NCI-H774 (cell line): ENCODE measurements around the gene RAD51B.

Source experiments
- DNase-seq: peaks from one replicate; lab custom pipeline; 2025; lab: John Stamatoyannopoulos, UW

Gene RAD51B

DNA sequence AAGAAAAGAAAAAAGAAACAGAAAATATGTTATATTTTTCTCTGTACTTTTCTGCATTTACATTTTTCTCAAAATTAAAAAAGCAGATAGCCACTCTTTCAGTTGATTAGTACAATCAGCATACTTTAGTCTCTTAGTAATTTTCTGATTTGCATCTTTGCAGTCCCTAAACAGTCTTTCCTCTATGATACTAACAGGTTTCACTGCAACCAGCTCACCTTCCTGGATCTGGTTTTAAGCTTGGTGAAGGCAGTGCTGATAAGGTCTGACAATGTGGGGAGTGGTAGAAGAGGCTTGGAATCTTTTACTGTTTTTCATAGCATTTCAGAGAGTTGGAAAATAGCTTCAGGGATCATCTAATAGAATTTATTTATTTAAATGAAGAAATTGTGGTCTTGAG lies 515.7 kb downstream of the RAD51B start:
- DNase-seq: no peak

DNA sequence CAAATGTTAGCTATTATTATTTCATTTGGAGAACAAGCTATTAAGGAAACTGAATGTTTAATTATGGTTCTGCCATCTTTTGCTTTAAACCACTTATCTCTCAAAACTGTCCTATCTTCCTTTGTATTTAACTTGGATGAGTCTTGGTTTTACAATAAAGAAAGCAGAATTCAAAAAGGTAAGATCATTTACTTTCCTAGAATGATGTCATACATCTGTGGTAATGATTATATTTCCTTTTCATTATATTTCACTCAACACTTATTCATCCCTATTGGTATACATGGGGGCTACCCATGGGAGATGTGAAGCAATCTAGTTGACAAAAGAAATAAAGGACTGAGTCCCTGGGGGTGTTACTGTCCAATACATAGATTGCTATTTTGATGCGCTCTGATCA lies 516.6 kb downstream of the RAD51B start:
- no peak for DNase-seq

- no peak for DNase-seq
Observed at GRCh38 chr14:68337279-68337678, 517.7 kb downstream of the RAD51B start.

GRCh38 chr14:68340262-68340661 lies 520.7 kb downstream of the RAD51B start:
- no peak for DNase-seq

DNA sequence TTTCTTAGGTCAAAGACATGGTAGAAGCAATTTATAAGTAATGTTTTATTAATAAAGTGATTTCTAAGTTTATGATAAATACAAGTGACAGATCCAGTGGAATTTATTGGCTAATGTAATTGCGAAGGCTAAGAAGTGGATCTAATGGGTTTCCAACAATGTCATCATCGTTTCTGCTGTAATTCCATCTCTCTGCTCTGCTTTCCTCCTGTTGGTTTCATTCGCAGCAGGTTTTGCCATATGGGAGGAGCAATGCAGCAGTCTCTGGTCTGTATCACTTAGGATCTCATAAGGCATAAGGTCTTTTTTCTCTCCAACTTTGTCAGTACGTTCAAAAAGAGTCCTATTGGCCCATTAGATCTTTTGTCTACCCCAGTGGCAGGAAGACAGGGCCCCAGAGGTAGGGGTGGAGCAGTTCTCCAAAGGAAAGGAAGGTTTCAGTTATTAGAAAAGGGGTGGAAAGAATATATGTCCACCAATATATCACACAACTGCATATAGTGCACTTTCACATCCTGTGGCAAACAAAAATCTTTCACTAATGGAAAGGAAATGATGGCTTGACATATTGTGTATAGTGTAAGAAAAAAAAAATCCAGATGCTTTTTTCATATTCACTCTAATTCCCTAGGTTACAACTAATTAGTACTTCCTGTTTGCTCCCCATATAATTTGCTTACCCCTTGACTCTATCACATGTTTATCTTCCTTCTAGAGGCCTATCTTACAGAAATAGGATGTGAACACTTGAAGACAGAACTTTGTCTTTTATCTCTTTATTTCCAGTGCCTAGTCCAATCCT lies 522.0 kb downstream of the RAD51B start:
- DNase-seq: no peak

- DNase-seq: no peak
Observed at GRCh38 chr14:68342216-68342763, 522.7 kb downstream of the RAD51B start.

GRCh38 chr14:68343534-68344118 lies 524.0 kb downstream of the RAD51B start:
- DNase-seq: no peak

GRCh38 chr14:68345738-68346137 lies 526.2 kb downstream of the RAD51B start:
- no peak for DNase-seq

DNA sequence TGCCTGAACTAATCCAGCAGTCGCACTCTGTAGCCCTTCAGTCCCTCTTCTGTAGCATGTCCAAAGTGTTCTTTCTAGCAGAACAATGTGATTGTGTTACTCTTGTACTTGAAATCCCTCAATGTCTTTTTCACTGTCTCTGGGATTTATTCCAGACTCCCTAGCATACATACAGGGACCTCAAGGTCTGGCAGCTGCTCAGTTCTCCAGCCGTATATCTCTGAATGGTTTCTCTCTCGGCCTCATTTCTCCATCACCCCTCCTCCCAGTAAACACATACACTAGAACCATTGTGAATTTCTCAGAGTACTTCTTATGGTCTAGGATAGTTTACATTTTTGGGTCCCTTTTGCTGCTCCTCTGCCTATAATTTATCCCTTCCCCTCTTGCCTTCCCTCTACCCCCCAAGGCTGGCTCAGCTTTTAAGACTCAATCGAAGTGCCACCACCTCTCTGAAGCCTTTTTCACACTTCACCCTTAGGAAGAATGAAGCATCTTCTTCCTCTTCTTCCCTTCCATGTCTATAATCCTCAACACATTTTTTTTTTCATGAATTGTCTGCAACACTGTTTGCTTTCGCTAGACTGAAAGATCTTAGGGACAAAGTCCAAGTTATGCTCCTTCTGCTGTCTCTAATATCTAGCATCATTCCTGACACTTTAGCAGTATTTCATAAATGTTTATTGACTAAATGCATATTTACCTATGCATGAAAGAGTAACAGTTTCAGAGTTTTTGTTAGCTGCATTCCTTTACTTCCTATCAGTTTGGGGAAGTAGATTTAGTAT lies 527.2 kb downstream of the RAD51B start:
- no peak for DNase-seq

- DNase-seq: no peak
Observed at GRCh38 chr14:68349900-68350629, 530.5 kb downstream of the RAD51B start.

- DNase-seq: no peak
Observed at GRCh38 chr14:68355415-68355814, 535.8 kb downstream of the RAD51B start.

DNA sequence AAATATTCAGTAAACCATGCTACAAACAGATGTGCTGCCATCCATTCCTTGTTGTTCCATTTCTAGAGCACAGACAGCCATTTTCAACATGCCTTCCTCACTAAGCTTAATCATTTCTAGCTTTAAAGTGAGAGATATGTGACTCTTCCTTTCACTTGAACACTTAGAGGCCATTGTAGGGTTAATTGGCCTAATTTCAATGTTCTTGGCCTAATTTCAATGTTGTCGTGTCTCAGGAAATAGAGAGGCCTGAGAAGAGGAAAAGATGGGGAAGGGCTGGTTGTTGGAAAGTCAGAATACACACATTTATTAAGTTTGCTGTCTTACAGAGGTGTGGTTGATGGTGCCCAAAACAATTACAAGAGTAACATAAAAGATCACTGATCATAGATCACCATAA lies 538.2 kb downstream of the RAD51B start:
- no peak for DNase-seq

GRCh38 chr14:68358500-68358899 lies 538.9 kb downstream of the RAD51B start:
- DNase-seq: no peak

- DNase-seq: no peak
Observed at GRCh38 chr14:68359022-68359836, 539.6 kb downstream of the RAD51B start.

DNA sequence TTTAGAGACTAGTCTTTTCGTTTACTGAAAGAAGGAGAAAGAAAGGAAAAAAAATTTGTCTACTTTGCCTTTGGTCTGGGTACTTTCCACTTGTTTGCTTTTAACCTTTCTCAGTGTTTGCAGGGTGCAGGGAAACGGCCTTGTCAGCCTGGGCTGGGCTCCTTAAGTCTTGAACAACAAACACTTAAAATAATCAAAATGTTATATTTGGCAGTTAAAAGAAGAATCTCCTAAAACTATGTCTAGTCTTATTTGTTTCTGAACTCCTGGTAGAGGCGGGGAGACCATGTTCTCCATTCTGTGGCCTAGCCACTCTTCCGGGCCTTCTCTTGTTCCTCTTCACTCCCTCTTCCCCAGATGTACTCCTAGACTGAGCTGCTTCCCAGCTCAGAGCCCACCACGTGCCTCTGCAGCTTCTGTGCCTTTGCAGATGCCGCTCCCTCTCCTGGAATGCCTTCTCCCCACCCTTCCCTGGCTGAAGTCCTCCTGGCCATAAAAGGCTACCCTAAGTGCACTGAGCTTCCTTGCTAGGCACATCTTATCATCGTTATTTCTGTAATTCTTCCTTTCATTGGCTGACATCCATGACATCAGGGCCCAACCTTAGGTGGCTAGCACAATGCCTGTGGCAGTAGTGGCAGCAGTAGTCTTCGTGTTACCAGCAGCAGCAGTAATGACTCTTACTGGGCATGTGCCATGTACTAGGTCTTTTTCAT lies 540.4 kb downstream of the RAD51B start:
- no peak for DNase-seq

- DNase-seq: no peak
Observed at GRCh38 chr14:68361231-68361630, 541.7 kb downstream of the RAD51B start.

- DNase-seq: no peak
Observed at GRCh38 chr14:68362846-68363245, 543.3 kb downstream of the RAD51B start.

DNA sequence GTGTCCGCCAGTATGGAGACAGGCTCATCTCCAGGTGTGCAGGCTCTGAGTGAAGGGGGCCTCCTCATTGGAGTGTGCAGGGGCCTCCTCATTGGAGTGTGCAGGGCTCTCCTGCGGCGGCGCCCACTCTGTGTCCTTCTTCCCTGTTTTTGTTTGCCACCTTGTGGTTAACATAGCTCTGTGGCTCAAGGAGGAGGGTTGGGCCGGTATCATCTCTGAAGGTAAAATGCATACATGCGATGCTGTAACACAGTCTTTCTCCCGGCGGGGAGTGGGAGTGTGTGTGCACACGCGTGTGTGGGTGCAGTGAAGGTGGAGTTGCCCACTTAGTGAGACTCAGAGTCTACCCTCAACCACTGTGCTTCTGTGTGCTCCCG lies 543.9 kb downstream of the RAD51B start:
- no peak for DNase-seq

DNA sequence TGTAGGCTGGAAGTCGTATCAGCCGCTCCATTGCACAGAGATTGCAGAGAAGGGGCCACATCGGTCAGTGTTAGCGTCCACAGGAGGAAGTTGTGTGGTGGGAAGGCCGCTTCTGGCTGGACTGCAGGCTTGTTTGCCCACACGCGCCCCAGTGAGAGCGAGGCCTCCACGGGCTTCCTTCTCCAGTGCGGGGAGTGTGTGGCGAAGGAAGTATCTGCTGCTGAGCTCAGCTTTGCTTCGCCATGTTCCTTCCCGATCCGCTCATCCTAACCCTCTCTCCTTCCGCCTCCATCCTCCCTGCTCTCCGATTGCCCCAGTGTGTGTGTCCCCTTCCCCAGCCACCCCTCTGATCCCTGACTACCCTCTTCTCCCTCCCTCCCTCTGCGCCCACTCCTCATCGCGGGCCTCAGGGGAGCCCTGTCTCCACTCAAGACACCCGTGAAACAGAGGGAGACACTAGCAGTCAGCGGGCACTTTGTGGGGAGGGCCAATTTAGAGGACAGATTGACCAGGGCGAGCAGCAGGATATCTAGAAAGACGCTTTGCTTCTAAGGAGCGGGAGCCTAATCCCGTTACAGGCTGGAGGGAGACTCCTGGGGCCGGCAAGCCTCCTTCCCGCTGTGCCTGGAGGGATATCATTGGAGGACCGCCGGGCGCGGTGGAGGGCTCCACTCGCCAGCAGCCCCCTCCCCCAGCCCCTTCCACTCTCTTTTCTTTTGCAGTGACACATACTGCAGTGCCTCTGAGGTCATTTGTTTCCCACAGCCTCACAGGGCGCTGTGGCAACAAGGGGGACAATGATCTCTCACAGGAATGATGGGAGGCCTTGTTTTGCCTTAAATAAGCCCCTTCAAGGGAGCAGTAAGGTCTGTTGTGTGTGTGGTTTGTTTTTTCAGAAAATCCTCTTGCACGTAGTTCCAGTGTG lies 544.5 kb downstream of the RAD51B start:
- DNase-seq: no peak
